Endothelial cell of umbilical vein (primary cell): Measurements from ENCODE around the gene RNF213.

Experiments used
- MYC ChIP-seq: IDR thresholded peaks from one replicate; pipeline ENCODE4 v1.6.1; 2011; ENCODE audit warnings: mild to moderate bottlenecking, low read depth, low read length
- TF ChIP-seq, protein P1 (sequence below), 2 donors: IDR thresholded peaks; 1 replicate in 1 of 2; 2 replicates in 1 of 2; pipeline ENCODE4 v1.5.1; 2011; ENCODE audit warnings: low read length in 2 of 2, mild to moderate bottlenecking in 2 of 2, moderate library complexity in 2 of 2, control low read depth in 1 of 2, inconsistent platforms in 1 of 2, low read depth in 1 of 2; ENCODE audit not compliant: insufficient read depth in 1 of 2; ENCODE audit errors: extremely low read depth in 1 of 2

GRCh38 chr17:80356231-80356856 is 95.7 kb downstream of the RNF213 start:
- no peak for TF ChIP-seq MYC
- TF ChIP-seq, protein P1, sequence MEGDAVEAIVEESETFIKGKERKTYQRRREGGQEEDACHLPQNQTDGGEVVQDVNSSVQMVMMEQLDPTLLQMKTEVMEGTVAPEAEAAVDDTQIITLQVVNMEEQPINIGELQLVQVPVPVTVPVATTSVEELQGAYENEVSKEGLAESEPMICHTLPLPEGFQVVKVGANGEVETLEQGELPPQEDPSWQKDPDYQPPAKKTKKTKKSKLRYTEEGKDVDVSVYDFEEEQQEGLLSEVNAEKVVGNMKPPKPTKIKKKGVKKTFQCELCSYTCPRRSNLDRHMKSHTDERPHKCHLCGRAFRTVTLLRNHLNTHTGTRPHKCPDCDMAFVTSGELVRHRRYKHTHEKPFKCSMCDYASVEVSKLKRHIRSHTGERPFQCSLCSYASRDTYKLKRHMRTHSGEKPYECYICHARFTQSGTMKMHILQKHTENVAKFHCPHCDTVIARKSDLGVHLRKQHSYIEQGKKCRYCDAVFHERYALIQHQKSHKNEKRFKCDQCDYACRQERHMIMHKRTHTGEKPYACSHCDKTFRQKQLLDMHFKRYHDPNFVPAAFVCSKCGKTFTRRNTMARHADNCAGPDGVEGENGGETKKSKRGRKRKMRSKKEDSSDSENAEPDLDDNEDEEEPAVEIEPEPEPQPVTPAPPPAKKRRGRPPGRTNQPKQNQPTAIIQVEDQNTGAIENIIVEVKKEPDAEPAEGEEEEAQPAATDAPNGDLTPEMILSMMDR (IDR thresholded peaks at IDR 0.05; ENCODE audit: extremely low read depth in 1 of 2, insufficient read depth in 1 of 2, low read depth in 1 of 2, low read length in 2 of 2), result no peak
